ENCODE results near the gene VWA5A. TPM values are rescaled to one million over a fixed set of nuclear protein-coding genes. Genes with fewer than 3 reads are reported as not detected.
"Not testable (repeated sequence)": the region's sequence is repeated elsewhere in the genome, so short reads cannot be mapped to it uniquely, and the experiment has no call there.

Gene VWA5A
- total RNA-seq, 4 donors from 2014 or later, result 10.9 to 31.0 (median 15.0) TPM

GRCh38 chr11:124120891-124121290 lies 5.6 kb downstream of the VWA5A start:
- H3K36me3 ChIP-seq, result no peaks in the 10 kb centered on the region
- intact Hi-C loops (cut with DNase I; ENCODE audit: low total_unique reads), result no loop called here

GRCh38 chr11:124122123-124122522 lies 6.9 kb downstream of the VWA5A start:
- H3K4me3 ChIP-seq, result no peak overlapping the region
- TF ChIP-seq POLR2A (IDR thresholded peaks at IDR 0.05) (no peak), CTCF (IDR thresholded peaks at IDR 0.05) (no peak)
- no peaks in the 10 kb centered on the region for H3K36me3 ChIP-seq
- H3K9me3 ChIP-seq, result no peaks in the 10 kb centered on the region
- intact Hi-C loops (cut with DNase I; ENCODE audit: low total_unique reads), result no loop called here
- no peak overlapping the region for H3K27ac ChIP-seq
- no peaks in the 10 kb centered on the region for H3K27me3 ChIP-seq
- no peak for DNase-seq
- H3K4me1 ChIP-seq, result no peaks in the 10 kb centered on the region

More at GRCh38 chr11:124120891-124121290, 5.6 kb downstream of the VWA5A start:
- Histone ChIP-seq H3K27me3 (no peaks in the 10 kb centered on the region), H3K4me3 (no peak overlapping the region), H3K4me1 (no peaks in the 10 kb centered on the region), H3K27ac (no peak overlapping the region), H3K9me3 (no peaks in the 10 kb centered on the region)
- DNase-seq, result no peak
- TF ChIP-seq CTCF (IDR thresholded peaks at IDR 0.05), result no peak
- no peak for TF ChIP-seq POLR2A (IDR thresholded peaks at IDR 0.05)

GRCh38 chr11:124123622-124124021 lies 8.4 kb downstream of the VWA5A start:
- no peak for DNase-seq
- no peaks in the 10 kb centered on the region for H3K9me3 ChIP-seq
- no peak overlapping the region for H3K4me3 ChIP-seq
- no peaks in the 10 kb centered on the region for H3K36me3 ChIP-seq
- H3K27me3 ChIP-seq, result no peaks in the 10 kb centered on the region
- no peaks in the 10 kb centered on the region for H3K4me1 ChIP-seq
- TF ChIP-seq CTCF (IDR thresholded peaks at IDR 0.05) (no peak), POLR2A (IDR thresholded peaks at IDR 0.05) (no peak)
- H3K27ac ChIP-seq, result no peak overlapping the region
- intact Hi-C loops (cut with DNase I; ENCODE audit: low total_unique reads), result no loop called here

- H3K4me3 ChIP-seq; H3K9me3 ChIP-seq; intact Hi-C loops (cut with DNase I; ENCODE audit: low total_unique reads); H3K36me3 ChIP-seq; H3K27me3 ChIP-seq; DNase-seq; H3K4me1 ChIP-seq; H3K27ac ChIP-seq: not testable (repeated sequence)
These were observed 11.9 kb downstream of the VWA5A start for GRCh38 chr11:124127134-124127533.

GRCh38 chr11:124143034-124143433 lies 27.8 kb downstream of the VWA5A start:
- no peaks in the 10 kb centered on the region for H3K4me1 ChIP-seq
- H3K36me3 ChIP-seq, result no peaks in the 10 kb centered on the region
- intact Hi-C loops (cut with DNase I; ENCODE audit: low total_unique reads), result no loop called here
- no peak overlapping the region for H3K4me3 ChIP-seq
- no peaks in the 10 kb centered on the region for H3K27me3 ChIP-seq
- TF ChIP-seq POLR2A (IDR thresholded peaks at IDR 0.05), result no peak
- TF ChIP-seq CTCF (IDR thresholded peaks at IDR 0.05), result no peak
- H3K27ac ChIP-seq, result no peak overlapping the region
- no peak for DNase-seq
- H3K9me3 ChIP-seq, result peaks cover 0 to 8% of the 10 kb centered on the region in 2 donors

- no peak overlapping the region for H3K27ac ChIP-seq
- H3K9me3 ChIP-seq, result no peaks in the 10 kb centered on the region
- H3K4me1 ChIP-seq, result no peaks in the 10 kb centered on the region
- no peak for TF ChIP-seq CTCF (IDR thresholded peaks at IDR 0.05)
- no peak for TF ChIP-seq POLR2A (IDR thresholded peaks at IDR 0.05)
- no peaks in the 10 kb centered on the region for H3K27me3 ChIP-seq
- no peak for DNase-seq
- H3K4me3 ChIP-seq, result no peak overlapping the region
- intact Hi-C loops (cut with DNase I; ENCODE audit: low total_unique reads), result no loop called here
- no peaks in the 10 kb centered on the region for H3K36me3 ChIP-seq
These were observed 32.7 kb downstream of the VWA5A start for GRCh38 chr11:124147951-124148350.

Measured in uterus (tissue), 4 donors.